Skeletal muscle cell (primary cell): Measurements from ENCODE around the gene PRAMEF10.
"Not testable (repeated sequence)": the region's sequence is repeated elsewhere in the genome, so short reads cannot be mapped to it uniquely, and the experiment has no call there.

ENCODE experiments used
- DNase-seq: peaks from one replicate; pipeline ENCODE4 v3.0.0-alpha.2; 2010; ENCODE audit warnings: low read depth
- H3K4me3 ChIP-seq: 2 replicates; pipeline ENCODE4 v1.5.1; 2011; ENCODE audit warnings: low read depth, mild to moderate bottlenecking, control low read depth, low read length, moderate library complexity

Gene PRAMEF10, protein sequence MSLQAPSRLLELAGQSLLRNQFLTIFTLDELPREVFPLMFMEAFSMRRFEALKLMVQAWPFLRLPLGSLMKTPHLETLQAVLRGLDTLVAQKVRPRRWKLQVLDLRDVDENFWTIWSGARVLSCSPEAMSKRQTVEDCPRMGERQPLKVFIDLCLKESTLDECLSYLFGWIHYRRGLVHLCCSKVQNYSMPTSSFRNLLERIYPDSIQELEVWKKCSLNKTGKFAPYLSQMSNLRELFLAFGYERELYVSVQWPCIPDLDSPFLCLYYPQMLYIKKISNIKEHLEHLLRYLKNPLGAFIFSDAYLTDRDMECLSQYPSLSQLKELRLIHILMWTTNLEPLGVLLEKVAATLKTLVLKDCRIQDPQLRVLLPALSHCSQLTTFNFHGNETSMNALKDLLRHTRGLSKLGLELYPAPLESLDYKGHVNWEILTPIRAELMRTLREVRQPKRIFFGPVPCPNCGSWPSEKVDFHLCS

DNA sequence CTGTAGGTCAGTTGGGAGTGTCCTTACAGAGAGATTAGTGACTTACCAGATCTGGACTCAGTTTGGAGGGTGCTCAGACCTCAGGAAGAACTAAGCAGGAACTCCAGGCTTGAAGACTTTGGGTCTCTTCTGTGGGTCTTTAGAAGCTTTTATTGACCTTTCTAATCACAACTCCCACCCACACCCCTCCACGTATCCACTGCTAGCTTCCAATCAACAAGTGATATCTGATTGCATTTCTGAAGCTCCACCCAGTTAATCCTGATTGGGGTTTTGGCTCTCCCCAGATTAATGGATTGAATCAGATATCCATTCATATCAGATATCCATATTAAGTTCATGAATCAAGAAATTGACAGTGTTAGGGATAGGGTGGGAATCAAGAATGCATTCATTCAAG, at the start of gene PRAMEF10:
Gene PRAMEF10, minus strand, starts transcription at position 101 of the 400 bp plus-strand sequence. CDS start 2,423 bp downstream, outside the sequence.
- H3K4me3 ChIP-seq, DNase-seq: not testable (repeated sequence)

DNA sequence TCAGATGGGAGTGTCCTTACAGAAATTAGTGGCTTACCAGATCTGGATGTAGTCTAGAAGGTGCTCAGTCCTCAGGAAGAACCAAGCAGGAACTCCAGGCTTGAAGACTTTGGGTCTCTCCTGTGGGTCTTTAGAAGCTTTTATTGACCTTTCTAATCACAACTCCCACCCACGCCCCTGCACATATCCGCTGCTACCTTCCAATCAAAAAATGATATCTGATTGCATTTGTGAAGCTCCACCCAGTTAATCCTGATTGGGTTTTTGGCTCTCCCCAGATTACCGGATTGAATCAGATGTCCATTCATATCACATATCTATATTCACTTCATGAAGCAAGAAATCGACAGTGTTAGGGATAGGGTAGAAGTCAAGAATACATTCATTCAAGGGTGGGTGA, 49.4 kb upstream of the PRAMEF10 start, which contains the start of gene PRAMEF6:
Gene PRAMEF6, minus strand, starts transcription at position 101 of the 400 bp plus-strand sequence. CDS start 5,062 bp downstream, outside the sequence.
- not testable (repeated sequence) for H3K4me3 ChIP-seq, DNase-seq

DNA sequence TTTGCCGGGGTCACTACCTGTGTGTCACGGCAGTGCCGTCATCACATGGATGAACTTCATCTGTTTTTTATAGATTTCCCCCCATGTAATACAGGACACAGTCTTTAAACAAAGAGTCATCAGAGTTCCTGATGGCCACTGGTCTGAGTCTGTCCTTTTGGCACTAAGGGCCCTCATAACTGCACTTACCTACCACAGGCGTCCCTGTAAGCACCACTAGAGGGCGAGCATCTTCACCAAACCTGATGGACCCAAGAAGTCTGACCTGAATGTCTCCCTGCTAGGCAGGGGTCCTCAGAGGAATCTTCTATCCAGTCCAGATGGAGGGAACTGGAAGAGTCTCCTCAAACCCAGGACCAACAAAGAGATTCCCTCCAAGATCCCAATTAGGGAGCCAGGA, 26.3 kb upstream of the PRAMEF10 start:
- H3K4me3 ChIP-seq, DNase-seq: not testable (repeated sequence)

DNA sequence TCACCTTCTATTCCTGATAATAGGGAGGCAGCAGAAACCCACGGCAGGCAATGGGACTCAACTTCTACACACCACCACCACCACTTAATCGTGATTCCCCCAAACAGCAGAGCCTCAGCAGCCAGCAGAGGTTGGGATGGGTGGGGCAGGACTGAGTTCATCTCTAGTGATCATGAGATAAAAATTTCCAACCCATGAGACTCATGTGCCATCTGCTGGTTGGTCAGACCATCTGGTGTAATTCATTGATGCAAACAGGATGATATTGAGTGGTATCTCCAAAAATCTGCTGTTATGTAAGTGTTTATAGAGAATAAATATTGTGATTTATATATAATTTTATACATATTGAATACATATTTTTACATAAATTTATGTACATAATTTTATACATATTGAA, 23.7 kb upstream of the PRAMEF10 start:
- not testable (repeated sequence) for DNase-seq, H3K4me3 ChIP-seq

DNA sequence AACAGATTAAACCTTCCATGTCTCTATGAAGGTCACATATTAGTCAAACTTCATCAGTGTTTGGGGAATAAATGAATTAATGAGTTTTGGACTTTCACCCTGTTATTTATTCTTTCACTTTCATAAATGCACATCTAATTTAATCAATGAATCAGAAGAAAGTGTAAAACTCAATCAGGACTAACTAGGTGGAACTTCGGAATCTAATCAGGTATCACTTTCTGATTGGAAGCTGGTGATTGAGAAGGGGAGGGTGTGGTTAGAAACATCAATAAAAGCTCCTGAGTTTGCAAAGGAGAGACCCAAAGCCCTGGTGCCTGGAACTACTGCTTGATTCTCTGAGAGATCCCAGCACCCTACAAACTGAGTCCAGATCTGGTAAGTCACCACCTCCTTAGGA, 18.2 kb upstream of the PRAMEF10 start, which contains the start of gene PRAMEF7:
Gene PRAMEF7, plus strand, starts transcription at position 301 of the 400 bp plus-strand sequence. CDS start 1,083 bp downstream, outside the sequence.
- DNase-seq, H3K4me3 ChIP-seq: not testable (repeated sequence)

DNA sequence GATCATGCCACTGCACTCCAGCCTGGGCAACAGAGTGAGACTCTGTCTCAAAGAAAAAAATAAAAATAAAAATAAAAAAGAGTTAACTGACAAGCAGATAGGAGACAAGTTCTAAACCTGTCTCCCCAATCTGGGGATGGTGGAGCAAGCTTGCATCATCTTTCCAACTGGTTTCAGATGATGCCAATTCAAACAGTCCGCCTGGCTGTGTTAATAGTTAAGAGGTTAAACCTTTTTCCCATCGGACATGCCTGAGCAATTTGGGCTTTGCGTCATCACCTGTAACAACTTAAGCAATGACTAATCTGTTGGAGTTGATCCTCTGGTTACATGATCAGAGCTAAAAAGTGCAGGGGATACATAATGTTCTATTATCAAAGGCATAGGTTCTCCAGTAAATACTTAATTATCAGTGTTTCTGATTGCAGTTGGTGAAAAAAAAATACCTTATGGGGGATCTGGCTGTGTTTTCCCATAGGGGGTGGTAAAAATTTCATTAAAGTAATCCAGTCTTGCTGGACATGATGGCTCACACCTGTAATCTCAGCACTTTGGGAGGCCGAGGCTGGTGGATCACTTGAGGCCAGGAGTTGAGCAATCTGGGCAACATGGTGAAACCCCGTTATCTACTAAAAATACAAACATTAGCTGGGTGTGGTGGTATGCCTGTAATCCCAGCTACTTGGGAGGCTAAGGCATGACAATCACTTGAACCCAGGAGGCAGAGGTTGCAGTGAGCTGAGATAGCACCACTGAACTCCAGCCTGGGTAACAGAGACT, 5.9 kb upstream of the PRAMEF10 start:
- not testable (repeated sequence) for H3K4me3 ChIP-seq, DNase-seq

DNA sequence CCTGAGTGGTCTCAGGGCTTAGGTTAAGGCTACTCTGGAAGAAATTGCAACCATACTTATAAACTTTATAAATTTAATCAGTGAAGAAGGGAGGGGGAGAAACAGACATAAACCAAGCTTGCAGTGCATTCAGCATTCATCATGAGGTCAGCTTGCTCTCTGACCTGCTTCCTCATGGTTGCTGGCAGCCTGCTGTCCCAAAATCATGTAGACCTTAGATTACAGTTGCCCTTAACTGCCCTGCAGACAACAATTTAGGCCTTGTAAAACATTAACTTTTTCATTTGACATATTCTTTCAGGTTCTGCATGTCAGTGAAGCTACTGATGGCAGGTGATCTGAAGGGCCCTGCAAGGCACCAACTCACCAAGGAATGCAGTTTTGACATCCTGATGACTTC, 1.1 kb upstream of the PRAMEF10 start:
- DNase-seq, H3K4me3 ChIP-seq: not testable (repeated sequence)

DNA sequence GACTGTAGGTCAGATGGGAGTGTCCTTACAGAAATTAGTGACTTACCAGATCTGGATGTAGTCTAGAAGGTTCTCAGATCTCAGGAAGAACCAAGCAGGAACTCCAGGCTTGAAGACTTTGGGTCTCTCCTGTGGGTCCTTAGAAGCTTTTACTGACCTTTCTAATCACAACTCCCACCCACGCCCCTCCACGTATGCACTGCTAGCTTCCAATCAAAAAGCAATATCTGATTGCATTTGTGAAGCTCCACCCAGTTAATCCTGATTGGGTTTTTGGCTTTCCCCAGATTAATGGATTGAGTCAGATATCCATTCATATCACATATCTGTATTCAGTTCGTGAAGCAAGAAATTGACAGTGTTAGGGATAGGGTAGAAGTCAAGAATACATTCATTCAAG, 12.0 kb downstream of the PRAMEF10 start, which contains the start of gene PRAMEF4:
Gene PRAMEF4, minus strand, starts transcription at position 101 of the 400 bp plus-strand sequence. CDS start 2,807 bp downstream, outside the sequence.
- DNase-seq, H3K4me3 ChIP-seq: not testable (repeated sequence)

DNA sequence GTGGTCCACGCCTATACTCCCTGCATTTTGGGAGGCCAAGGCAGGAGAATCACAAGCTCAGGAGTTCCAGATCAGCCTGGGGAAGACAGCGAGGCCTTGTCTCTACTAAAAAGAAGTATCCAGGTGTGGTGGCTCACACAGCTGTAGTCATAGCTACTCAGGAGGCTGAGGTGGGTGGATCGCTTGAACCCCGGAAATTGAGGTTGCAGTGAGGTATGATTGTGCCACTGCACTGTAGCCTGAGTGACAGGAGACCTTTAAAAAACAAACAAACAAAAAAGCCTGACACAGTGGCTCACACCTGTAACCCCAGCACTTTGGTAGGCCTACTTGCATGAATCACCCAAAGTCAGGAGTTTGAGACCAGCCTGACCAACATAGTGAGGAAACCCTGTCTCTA, 19.6 kb downstream of the PRAMEF10 start:
- H3K4me3 ChIP-seq, DNase-seq: not testable (repeated sequence)

DNA sequence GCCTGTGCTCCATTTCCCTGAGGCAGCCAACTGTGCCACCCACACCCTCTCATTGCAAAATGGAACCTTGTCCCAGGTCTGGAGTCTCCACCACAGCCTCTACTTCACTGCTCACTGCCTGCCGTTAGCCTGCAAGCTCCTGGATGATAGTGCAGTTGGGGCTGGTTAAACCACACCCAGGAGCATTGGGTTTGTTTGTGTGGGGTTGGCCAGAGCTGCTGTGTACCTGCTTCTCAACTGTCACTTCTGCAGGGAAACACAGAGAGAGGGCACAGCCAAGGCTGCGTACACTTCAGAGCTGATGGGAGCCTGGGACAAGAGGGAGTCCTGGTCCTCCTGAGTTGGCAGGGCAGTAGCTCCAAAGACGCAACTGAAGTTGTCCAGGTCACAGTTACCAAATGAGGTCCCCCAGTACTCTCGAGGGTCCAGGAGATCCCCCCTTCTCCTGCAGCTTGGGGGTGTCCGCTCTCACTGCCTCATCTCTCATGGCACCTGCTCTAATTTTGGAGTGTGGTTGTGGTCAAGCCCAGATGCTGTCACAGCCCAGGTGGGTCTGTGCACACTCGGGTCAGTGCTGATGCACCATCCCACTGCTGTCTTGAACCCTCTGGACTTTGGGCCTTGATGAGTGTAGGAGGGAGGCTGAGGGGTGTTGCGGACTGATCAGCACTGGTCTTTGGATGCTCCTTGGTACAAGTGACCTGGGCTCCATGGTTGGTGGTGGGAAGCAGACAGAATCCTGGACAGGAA, 34.8 kb downstream of the PRAMEF10 start:
- not testable (repeated sequence) for DNase-seq, H3K4me3 ChIP-seq

DNA sequence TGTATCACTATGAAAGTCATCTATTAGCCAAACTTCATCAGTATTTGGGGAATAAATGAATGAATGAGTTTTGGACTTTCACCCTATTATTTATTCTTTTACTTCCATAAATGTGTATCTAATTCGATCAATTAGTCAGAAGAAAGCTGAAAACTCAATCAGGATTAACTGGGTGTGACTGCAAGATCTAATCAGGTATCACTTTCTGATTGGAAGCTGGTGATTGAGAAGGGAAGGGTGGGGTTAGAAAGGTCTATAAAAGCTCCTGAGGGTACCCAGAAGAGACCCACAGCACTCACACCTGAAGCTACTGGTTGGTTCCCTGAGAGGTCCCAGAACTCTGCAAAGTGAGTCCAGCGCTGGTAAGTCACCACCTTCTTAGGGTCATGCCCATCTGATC, 41.3 kb downstream of the PRAMEF10 start, which contains the start of gene PRAMEF2:
Gene PRAMEF2, plus strand, starts transcription at position 301 of the 400 bp plus-strand sequence. CDS start 1,924 bp downstream, outside the sequence.
- not testable (repeated sequence) for DNase-seq, H3K4me3 ChIP-seq

DNA sequence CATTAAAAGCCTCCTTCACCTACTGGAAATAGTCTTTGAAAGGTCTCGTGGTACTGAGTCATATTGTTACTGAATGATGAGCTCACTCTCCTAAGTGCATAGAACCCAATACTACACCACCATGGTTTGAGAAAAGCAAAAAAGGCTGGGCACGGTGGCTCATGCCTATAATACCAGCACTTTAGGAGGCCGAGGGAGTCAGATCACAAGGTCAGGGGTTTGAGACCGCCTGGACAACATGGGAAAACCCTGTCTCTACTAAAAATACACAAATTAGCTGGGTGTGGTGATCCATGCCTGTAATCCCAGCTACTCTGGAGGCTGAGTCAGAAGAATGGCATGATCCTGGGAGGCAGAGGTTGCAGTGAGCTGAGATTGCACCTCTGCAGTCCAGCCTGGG, 46.3 kb downstream of the PRAMEF10 start:
- no peak overlapping the region for H3K4me3 ChIP-seq
- DNase-seq = no peak

DNA sequence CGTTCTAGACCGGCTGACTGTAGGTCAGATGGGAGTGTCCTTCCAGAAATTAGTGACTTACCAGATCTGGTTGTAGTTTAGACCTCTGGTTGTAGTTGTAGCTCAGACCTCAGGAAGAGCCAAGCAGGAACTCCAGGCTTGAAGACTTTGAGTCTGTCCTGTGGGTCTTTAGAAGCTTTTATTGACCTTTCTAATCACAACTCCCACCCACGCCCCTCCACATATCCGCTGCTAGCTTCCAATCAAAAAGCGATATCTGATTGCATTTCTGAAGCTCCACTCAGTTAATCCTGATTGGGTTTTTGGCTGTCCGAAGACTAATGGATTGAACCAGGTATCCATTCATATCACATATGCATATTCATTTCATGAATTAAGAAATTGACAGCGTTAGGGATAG, 49.5 kb downstream of the PRAMEF10 start, which contains the start of gene HNRNPCL1:
Gene HNRNPCL1, minus strand, starts transcription at position 101 of the 400 bp plus-strand sequence. CDS start 431 bp downstream, outside the sequence.
- DNase-seq, H3K4me3 ChIP-seq: not testable (repeated sequence)
